ENCODE measurements around the gene TFF1.

Gene TFF1

DNA sequence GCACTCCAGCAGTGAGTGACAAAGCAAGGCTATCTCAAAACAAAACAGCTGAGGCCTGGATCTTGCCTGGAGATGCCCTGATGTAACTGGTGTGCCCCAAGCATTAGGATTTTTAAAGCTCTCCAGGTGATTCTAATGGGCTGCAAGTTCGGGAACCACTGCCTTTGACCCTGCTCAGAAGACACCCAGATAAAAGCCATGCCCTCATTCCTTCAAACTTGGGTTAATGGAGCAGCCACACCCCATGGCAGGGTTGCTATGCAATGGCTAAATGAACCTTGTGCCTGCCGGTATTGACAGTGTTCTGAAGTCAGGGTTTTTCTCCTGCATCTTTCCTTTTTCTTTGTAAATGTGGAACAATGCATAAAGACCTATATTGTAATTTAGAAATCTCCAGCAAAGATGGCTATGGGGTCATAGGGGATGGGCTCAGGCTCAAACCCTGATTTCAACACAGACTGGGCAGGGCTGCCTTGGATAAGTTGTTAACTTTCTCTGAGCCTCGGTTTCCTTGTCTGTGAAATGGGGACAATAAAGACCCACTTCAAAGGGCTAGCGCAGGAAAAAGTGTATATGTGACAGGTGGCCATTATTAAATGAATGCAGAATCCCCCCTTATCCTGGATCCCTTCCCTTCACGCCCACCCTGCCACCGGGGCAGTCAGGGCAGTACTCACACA lies 51.6 kb downstream of the TFF1 start:
- no peak for DNase-seq

DNA sequence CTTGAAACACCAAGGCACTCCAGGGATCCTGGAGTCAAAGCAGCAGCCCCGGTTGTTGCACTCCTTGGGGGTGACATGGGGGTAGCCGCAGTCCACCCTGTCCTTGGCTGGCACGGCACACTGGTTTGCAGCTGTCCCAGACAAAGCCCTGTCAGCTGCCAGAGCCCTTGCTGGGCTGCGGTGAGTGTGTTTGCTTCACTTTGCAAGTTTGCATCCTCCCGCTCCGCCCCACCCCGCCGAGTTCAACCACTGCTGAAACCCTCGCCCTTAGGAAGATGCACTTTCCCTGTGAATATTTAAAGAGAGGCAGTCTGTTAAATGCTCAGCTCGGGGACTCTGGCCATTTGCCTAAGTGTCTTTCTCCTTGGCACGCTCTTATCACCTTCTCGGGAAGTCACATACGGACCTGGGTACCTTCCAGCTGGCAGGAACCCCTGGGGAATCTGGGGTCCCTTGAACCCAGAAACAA lies 52.8 kb downstream of the TFF1 start:
- DNase-seq: peak; percentile 46 to 78

DNA sequence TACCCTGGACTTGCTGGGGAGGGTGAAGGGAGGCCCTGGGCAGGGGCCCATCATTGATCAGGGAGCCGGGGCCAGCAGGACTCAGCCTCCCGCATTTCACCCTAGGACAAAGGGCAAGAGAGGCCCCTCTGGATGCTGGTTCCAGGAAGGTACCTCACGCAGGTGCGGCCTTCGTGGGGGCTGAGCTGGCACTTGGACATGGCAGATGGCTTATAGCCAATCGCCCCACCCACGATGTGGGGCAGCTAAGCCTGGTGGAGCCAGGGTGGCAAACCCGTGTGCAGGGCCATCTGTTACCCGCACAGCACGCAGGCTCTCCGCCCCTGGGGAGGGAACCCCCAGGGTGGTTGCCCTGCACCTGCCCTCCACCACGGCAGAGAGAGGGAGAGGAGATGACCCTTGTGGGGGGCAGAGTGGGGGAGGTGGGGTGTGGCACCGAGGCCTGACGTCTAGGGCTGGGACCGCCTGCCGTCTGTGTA lies 53.7 kb downstream of the TFF1 start:
- DNase-seq: no peak
